Thyroid gland (tissue), 4 donors: ENCODE data around the gene NCR2. TPM values are rescaled to one million over a fixed set of nuclear protein-coding genes. Genes with fewer than 3 reads are reported as not detected.

Experiments used
- DNase-seq, 2 donors: peaks; one replicate each; pipeline ENCODE4 v3.0.0-alpha.2; 2019
- H3K27ac ChIP-seq, 3 donors: fragments of 200-600 bp; sonication (generic); 1 replicate in 2 of 3; 2 replicates in 1 of 3; pipeline ENCODE4 v1.5.1; 2016 to 2019; ENCODE audit warnings: mild to moderate bottlenecking in 1 of 3, moderate library complexity in 1 of 3
- H3K27me3 ChIP-seq: fragments of 200-600 bp; sonication (generic); one replicate; pipeline ENCODE4 v1.5.1; 2019
- H3K36me3 ChIP-seq, 2 donors: fragments of 200-600 bp; sonication (generic); one replicate each; pipeline ENCODE4 v1.5.1; 2016 to 2019
- H3K4me1 ChIP-seq, 2 donors: fragments of 200-600 bp; sonication (generic); one replicate each; pipeline ENCODE4 v1.5.1; 2017 to 2019
- H3K4me3 ChIP-seq, 3 donors: fragments of 200-600 bp; sonication (generic); replicated peaks in 1 of 3; 1 replicate in 2 of 3; 2 replicates in 1 of 3; pipeline ENCODE4 v1.5.1; 2016; ENCODE audit warnings: mild to moderate bottlenecking in 1 of 3
- H3K9me3 ChIP-seq: fragments of 200-600 bp; sonication (generic); one replicate; pipeline ENCODE4 v1.5.1; 2017
- CTCF ChIP-seq, 6 experiments: fragments of 200-600 bp in 3 of 6; fragments of 450-650 bp in 3 of 6; sonication (generic) in 3 of 6; IDR thresholded peaks; one replicate each; pipeline ENCODE4 v1.5.1; 2016 to 2019; ENCODE audit warnings: antibody characterized with exemption in 6 of 6, mild to moderate bottlenecking in 2 of 6, inconsistent platforms in 1 of 6, moderate library complexity in 1 of 6
- POLR2A ChIP-seq, 2 donors: fragments of 450-650 bp; IDR thresholded peaks; one replicate each; pipeline ENCODE4 v1.6.1; 2017; ENCODE audit warnings: antibody characterized with exemption in 2 of 2, mild to moderate bottlenecking in 2 of 2, moderate library complexity in 1 of 2
- WGBS, 2 donors: methylation state at CpG; one replicate each; pipeline ENCODE4 v1.1.5; 2017; 5-methylcytosine and 5-hydroxymethylcytosine counted together
- intact Hi-C: fragments of 100-400 bp; cut with DNase I; formaldehyde crosslinking; loops from one replicate; pipeline ENCODE4 v1.15.1; 2023
- total RNA-seq, 4 donors: library from RNA; depleted of rRNA; stranded (reverse); fragments of >200 nt; gene quantifications; one replicate each; pipeline ENCODE4 v1.2.3, GENCODE V29; 2016

NCR2 gene
- total RNA-seq, 4 donors from 2014 or later = not detected

GRCh38 chr6:41331401-41332150 is 3.8 kb upstream of the NCR2 start:
- 88 to 94% methylated on average over 11 of the region's 11 CpGs for WGBS, 2 donors
- Histone ChIP-seq H3K4me1 (no peaks in the 10 kb centered on the region), H3K27me3 (no peaks in the 10 kb centered on the region), H3K4me3 (no peak overlapping the region), H3K36me3 (no peaks in the 10 kb centered on the region), H3K9me3 (no peaks in the 10 kb centered on the region), H3K27ac (no peak overlapping the region)
- no peak for DNase-seq
- TF ChIP-seq CTCF (IDR thresholded peaks at IDR 0.05) (no peak), POLR2A (IDR thresholded peaks at IDR 0.05) (no peak)
- intact Hi-C loops = no loop called here

GRCh38 chr6:41332241-41332640 is 3.2 kb upstream of the NCR2 start:
- no peaks in the 10 kb centered on the region for H3K27me3 ChIP-seq
- H3K27ac ChIP-seq = no peak overlapping the region
- intact Hi-C loops = no loop called here
- WGBS, 2 donors = 71 to 79% methylated on average over 8 of the region's 8 CpGs
- DNase-seq = no peak
- no peaks in the 10 kb centered on the region for H3K36me3 ChIP-seq
- H3K4me3 ChIP-seq = no peak overlapping the region
- H3K4me1 ChIP-seq = no peaks in the 10 kb centered on the region
- H3K9me3 ChIP-seq = no peaks in the 10 kb centered on the region
- no peak for TF ChIP-seq CTCF (IDR thresholded peaks at IDR 0.05)
- no peak for TF ChIP-seq POLR2A (IDR thresholded peaks at IDR 0.05)

- Histone ChIP-seq H3K27ac (no peak overlapping the region), H3K4me1 (no peaks in the 10 kb centered on the region), H3K27me3 (no peaks in the 10 kb centered on the region), H3K4me3 (no peak overlapping the region), H3K9me3 (no peaks in the 10 kb centered on the region), H3K36me3 (no peaks in the 10 kb centered on the region)
- no peak for DNase-seq
- 83 to 91% methylated on average over 3 to 4 of the region's 4 CpGs for WGBS, 2 donors
- intact Hi-C loops = no loop called here
- no peak for TF ChIP-seq CTCF (IDR thresholded peaks at IDR 0.05)
- no peak for TF ChIP-seq POLR2A (IDR thresholded peaks at IDR 0.05)
Observed at GRCh38 chr6:41332842-41333736, 2.3 kb upstream of the NCR2 start.

GRCh38 chr6:41334482-41335040 is 847 bp upstream of the NCR2 start:
- Histone ChIP-seq H3K4me3 (no peak overlapping the region), H3K27ac (no peak overlapping the region), H3K27me3 (no peaks in the 10 kb centered on the region), H3K36me3 (no peaks in the 10 kb centered on the region), H3K4me1 (no peaks in the 10 kb centered on the region), H3K9me3 (no peaks in the 10 kb centered on the region)
- 67 to 69% methylated on average over 11 of the region's 11 CpGs for WGBS, 2 donors
- intact Hi-C loops = no loop called here
- DNase-seq = no peak
- TF ChIP-seq POLR2A (IDR thresholded peaks at IDR 0.05) = no peak

- Histone ChIP-seq H3K36me3 (no peaks in the 10 kb centered on the region), H3K4me1 (no peaks in the 10 kb centered on the region), H3K27me3 (no peaks in the 10 kb centered on the region), H3K4me3 (no peak overlapping the region), H3K9me3 (no peaks in the 10 kb centered on the region), H3K27ac (no peak overlapping the region)
- intact Hi-C loops = no loop called here
- TF ChIP-seq CTCF (IDR thresholded peaks at IDR 0.05) (no peak), POLR2A (IDR thresholded peaks at IDR 0.05) (no peak)
- no peak for DNase-seq
- 88 to 89% methylated on average over 11 of the region's 11 CpGs for WGBS, 2 donors
Observed at GRCh38 chr6:41335943-41336342, 535 bp downstream of the NCR2 start.
